ENCODE measurements around the gene BBLN.

DNA sequence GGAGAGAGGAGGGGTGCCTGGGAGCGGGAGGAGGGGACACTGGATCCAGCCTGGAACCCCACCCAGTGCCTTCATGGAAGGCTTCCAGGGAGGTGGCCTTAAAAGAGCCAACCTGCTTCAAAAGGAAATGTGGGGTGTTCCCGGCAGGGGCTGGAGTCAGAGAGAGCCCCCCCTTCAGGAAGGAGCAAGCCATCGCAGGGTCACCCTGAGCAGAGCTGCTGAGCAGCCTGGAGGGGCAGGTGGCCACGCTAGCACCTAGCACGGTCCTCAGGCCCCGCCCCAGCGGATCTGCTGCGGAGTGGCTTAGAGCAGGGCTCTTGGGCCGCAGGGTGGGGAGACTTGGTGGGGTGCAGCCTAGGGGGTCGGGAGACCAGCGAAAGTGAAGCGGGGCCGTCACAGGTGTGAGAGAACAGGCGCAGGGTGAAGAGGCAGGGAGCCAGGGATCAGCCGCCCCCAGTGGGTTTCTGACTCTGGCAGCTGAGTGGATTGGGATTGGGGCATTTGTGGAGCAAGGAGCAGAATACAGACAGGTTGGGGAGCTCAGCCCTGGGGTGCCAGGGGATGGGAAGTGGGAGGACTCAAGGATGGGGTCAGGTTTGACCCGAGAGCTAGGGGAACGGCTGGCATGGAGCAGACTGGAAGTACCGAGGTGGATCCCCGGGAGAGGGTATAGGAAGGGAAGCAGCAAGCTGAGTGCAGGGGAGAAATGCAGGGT lies 9.3 kb upstream of the BBLN start:
- TF ChIP-seq, protein P1, sequence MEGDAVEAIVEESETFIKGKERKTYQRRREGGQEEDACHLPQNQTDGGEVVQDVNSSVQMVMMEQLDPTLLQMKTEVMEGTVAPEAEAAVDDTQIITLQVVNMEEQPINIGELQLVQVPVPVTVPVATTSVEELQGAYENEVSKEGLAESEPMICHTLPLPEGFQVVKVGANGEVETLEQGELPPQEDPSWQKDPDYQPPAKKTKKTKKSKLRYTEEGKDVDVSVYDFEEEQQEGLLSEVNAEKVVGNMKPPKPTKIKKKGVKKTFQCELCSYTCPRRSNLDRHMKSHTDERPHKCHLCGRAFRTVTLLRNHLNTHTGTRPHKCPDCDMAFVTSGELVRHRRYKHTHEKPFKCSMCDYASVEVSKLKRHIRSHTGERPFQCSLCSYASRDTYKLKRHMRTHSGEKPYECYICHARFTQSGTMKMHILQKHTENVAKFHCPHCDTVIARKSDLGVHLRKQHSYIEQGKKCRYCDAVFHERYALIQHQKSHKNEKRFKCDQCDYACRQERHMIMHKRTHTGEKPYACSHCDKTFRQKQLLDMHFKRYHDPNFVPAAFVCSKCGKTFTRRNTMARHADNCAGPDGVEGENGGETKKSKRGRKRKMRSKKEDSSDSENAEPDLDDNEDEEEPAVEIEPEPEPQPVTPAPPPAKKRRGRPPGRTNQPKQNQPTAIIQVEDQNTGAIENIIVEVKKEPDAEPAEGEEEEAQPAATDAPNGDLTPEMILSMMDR (IDR thresholded peaks at IDR 0.05): peak; percentile 20
- no peak for TF ChIP-seq EZH2 (IDR thresholded peaks at IDR 0.05; ENCODE audit: borderline replicate concordance, insufficient read depth, low read depth, low read length, poor library complexity, severe bottlenecking)

Data from B cell (primary cell).